Myocyte (in vitro differentiated cells): ENCODE results near the gene CTRB2. TPM values are rescaled to one million over a fixed set of nuclear protein-coding genes. Genes with fewer than 3 reads are reported as not detected.

ENCODE experiments used
- DNase-seq: peaks from one replicate; pipeline ENCODE4 v3.0.0-alpha.2; 2012; ENCODE audit warnings: low read depth
- polyA plus RNA-seq: library from polyadenylated mRNA; unstranded; fragments of >200 nt; gene quantifications from one replicate; pipeline ENCODE4 v1.2.1, GENCODE V29; 2012; ENCODE audit warnings: missing spikeins
- total RNA-seq: library from RNA; depleted of rRNA; stranded (reverse); fragments of >200 nt; gene quantifications from 2 replicates; pipeline ENCODE4 v1.2.3, GENCODE V29; 2014

CTRB2 gene
- 2.3 and 6.1 TPM in 2 replicates for total RNA-seq
- polyA plus RNA-seq, result 2.4 TPM

DNA sequence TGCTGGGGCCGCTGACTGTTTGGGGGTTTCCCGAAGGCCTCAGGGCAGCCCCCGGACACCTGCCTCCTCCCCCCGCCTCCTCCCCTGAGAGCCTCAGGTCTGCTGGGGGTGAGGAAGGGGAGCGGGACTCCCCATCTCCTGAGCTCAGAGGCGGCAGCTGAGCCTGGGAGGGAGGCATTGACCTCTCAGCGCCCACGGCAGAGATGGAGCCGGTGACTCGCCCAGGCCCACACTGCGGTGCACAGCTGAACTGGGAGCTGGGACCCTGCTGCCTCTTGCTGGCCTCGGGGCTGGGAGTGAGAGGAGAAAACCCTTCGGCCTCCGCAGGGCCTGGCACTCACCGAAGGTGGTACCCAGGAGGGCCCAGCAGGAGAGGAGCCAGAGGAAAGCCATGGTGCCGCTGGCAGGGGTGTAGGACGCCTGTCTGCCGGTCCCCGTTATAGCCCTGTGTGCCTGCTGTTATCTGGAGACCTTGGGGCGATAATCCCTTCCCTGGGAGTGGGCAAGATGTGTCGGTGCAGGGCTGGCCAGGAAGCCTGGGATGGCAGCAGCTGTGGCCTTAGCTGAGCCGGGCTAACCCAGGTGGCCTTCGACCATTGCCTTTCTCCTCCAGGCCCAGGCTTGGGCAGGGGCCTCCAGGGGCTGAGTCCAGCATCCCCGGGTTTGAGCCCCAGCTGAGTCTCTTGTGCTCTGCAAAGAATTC, at the start of gene CTRB2:
CTRB2 (minus strand) TSS at position 413 of the 703 bp plus-strand sequence; CDS start at position 393, 20 bp downstream.
- peak; percentile 65 for DNase-seq

DNA sequence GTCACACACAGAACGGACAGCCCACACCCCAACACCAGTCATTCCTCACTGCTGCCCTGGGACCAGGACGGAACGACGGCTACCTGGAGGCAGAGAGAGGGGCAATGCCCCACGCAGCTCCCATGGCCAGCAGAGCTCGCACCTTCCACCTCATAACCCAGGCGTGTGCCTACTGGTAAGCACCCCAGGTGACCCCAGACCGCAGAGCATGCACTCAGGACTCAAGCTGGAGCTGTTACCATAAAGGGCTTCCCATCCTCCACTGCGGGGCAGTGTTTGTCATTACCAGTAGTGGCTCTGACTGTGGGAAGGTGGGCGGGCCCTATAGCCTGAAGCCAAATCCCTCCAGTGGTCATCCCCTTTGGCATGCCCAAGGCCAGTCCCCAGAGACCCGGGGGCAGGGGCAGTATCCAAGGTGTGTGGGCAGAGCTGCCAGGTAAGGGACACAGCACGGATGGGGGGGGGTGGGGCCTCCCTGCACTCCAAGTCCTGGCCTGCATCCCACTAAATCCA, 49.2 kb upstream of the CTRB2 start:
- DNase-seq, result peak; percentile 70

DNA sequence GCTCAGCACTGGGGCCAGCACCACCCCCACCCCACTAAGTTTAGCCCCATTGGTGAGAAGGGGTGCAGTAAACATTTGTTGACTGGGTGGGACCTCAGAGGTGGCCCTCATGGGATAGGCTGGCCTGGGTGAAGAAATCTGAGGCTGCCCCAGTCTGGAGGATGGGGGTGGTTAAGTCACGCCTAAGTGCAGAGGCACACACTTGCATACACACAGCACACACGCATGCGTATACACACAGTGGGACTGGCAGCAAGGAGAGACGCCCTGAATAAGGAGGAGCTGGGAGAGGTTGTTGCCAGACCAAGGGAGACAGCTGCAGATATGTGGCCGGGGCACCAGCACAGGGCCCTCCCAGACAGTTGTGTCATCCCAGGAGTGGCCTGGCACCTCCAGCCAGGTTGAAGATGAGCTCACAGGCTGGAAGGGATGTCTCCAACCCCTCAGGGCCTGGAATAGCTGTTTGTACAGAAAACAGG, 47.4 kb upstream of the CTRB2 start:
- DNase-seq, result peak; percentile 92

DNA sequence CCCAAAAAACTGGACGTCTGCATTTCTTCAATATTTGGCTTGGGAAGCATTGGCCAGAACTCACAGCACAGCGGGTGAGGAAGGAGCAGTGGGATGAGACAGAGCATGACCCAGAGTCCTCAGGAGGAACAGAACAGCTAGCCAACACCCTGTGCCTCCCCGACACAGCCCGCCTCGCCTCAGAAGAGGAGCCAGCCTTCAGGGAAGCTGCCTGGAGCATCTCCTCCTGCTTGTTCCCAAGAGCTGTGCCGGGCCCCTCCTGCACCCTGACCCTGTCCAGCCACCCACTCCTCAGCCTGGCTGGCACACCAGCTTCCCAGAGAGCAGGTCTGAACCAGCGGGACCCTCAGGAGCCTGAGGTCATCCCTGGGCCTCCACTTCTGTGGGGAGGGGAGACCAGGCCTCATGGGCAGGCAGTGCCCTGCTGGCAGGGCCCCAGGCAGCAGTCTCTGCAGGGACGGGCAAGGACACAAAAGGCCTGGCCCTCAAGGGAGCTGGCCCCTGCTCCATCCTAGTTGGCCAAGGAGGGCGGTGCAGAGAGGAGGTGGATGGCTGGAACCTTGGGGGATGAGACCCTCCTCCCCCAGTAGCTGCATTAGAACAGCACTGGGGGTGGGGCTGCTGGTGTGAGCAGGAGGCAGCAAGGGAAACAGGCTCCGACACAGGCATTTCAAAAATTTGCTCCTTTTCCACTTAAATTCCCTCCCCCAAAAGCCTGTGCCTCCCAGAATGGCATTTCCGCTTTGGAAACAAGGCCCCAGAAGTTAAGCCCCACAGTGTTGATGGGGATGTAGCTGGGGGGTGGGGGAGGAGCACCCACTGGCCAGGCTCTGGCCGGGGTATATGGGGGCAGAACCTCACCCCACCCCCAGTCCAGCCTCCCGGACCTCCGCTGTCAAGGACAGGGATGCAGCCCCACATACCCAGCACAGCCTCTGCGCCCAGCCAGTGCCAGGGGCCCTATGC, 46.3 kb upstream of the CTRB2 start:
- no peak for DNase-seq

DNA sequence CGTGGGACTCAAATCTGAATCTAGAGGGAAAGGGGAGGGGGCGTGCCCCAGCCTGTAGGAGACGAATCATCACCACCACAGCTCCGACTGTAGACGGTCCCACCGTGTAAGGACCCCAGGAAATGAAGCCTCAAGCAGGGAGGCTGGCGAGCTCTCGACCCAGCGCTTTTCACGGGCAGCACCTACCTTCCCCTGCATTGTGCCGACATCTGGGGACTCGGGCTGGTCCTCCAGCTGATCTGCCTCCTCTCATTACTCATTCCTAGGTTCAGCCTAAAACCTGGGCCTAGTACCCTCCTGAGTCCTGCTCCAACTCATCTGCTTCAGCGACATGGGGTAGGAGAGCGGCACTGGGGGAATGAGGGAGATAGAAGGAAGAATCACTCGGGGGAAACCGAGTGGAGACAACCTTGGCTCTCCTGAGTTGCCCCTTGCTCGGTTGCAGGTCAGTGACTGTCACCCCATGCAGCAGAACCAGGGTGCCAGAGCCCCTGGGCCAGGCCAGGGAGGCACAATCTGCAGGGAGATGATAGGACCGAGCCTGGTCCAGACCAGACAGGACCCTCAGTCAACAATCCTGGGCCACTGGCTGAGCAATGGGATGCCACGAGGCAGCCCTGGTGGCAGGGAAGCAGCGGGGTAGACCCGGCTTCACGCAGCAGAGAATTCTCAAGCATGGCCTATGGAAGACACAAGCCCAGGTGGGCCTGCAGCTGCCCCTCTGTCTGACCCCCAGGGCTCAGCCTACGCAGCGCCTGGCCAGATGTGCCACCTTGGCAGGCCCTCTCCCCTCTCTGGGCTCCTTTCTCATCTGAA, 45.3 kb upstream of the CTRB2 start:
- no peak for DNase-seq

DNA sequence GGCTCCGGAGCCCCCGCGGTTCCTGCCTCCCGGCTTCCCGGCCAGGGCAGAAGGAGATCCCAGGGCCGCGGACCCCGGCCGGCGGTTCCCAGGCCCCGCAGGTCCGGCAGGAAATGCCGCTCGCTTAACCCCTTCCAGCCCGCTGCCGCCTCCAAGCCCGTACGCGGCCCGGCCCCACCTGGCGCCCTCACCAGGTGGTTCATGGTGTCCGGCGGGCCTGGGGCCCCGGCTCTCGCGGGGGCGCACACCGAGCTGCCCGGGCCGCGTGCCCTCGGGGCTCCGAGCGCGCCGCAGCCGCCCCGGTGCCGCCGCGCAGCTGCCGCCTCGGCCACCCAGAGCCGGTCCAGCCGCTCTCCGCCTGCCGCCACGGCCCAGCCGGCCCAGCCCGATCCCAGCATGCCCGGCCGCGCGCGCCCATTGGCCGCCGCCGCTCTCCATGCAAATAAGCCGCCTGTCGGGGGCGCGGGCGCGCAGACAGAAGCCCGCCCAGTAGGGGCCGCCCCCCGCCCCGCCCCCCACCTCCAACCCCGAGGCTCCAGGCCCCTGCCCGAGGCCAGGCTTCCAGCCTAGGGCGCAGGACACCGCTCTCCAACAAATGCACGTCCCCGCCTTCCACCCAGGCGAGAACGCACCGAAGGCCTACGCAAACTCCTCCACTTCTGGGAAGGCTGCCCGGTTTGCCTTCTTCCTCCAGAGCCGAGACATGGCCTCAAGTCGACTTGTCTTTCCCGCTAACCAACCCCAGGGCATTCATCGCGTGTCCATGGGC, 44.5 kb upstream of the CTRB2 start, which contains the start of gene BCAR1:
BCAR1 (minus strand) TSS at position 345 of the 769 bp plus-strand sequence; CDS start at position 203, 142 bp downstream.
- DNase-seq, result peak; percentile 88

DNA sequence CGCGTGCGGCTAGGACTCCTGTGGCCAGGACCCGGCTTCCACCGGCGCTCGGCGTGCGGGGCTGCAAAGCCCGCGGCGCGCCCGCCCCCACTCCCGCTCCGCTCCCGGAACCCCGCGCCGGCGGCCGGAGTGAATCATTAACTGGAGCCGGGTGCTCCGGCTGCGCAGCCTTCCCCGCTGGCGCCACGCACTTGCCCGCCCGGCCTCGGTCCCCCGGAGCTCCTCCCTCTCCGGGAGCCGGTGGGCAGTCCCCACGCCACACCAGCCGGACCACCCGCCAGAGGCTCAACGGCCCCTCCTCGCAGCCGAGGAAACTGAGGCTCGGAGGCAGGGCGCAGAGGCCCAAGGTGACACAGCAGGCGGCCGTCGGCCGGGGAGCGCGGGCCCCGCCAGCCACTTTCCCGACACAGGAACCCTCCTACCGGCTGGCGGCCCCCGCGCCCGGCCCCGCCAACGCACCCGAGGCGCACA, 43.9 kb upstream of the CTRB2 start:
- DNase-seq, result peak; percentile 52

DNA sequence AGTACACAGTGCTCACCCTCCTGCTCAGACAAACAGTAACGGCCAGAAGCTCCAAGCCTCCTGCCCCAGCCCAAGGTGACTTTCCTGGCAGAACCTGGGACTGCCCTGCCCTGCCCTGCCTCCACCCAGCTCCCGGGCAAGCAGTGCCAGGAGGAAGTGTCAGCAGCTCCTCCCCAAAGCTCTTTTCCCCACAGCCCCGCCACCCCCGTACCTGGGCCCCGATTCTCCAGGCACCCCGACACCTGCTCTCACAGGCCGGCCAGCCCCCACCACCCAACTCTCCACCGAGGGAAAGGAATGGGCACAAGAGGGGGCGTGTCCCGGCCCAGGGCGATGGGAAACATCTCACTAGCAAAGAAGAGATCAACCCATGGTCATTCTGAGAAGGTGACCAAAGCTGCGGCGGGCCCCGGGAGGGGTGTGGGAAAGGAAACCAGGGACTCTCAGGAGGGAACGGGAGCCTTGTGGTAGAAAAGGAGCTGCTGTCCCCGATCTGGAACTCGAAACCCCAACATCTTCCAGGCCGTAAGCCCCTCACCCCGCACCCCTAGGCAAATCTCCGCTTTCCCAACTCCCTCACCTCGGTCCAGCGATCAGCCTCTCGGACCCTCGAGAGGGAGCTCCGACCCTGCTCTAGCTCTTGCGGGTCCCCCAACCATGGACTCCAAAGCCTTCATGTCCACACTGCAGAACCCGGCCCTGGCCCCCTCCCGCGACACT, 43.3 kb upstream of the CTRB2 start:
- no peak for DNase-seq

DNA sequence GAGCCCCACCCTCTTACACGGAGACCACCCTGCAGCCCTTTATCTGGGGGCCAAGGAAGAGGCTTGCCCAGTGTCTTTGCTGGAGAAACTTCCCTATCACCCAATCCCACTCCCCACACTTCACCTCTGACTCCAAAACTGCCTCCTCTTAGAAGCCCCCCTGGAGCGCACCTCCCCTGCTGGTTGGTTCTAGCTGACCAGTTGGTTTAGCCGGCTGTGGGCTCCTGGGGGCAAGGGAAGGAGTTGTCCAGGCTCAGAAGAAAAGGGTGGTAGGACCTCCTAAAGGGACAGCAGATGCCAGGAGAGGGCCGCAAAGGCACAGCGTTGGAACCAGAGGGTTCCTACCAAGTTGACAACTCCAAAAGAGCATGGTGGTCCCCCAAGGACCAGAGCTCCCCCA, 42.5 kb upstream of the CTRB2 start:
- no peak for DNase-seq

DNA sequence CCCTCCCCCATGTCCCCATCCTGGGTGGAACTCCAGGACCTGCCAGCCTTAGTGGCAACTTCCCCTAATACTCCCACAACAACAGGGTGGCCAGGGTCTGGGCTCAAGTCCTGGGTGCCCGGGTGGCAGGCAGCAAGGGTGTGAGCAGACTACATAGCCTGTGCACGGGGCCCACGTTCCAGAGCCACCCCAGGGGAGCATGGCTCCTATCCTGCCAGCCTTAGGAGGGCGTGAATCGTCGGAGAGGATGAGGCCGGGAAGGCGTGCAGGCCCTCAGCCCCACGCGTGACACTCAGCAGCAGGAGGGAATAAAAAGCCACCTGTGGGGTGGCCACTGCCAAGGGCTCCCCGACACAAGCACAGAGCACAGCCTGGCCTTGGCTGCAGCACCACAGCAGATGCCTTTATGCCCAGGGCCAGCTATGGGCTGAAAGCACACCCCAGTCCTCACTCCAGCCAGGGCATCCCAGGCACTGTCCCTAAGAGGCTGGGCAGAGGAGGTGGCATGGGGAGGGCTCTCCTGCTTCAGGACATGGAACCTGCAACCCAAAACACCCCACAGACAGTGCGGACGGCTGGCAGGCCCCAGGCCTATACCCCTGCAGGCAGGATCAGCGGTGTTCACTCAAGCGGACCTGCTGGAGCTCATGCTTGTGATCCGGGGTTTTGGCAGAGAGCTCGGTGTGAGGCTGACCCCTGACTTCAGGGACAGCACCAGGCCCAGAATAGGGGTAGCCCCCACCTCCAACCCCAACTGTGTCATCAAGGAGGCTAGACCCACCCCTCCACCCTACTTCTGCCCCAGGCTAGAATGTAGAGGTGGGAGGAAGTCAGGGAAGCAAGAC, 41.8 kb upstream of the CTRB2 start:
- DNase-seq, result no peak

DNA sequence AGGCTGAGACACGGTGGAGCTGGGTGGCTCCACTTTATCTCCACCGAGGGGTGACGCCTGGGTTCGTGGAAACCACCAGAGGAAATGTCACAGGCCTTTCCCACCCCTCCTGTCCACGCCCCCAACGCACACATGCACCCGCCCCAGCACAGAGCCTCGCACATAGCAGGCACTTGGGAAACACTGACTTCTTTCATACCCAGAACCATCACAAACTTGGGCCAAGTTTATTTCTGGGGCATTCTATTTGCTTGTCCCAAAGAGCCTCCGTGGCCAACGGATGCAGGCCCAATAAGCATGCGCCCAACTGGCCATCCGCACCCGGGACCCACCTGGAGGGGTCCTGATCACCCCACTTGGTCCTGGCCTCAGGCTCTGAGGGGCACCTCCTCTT, 41.2 kb upstream of the CTRB2 start:
- no peak for DNase-seq

DNA sequence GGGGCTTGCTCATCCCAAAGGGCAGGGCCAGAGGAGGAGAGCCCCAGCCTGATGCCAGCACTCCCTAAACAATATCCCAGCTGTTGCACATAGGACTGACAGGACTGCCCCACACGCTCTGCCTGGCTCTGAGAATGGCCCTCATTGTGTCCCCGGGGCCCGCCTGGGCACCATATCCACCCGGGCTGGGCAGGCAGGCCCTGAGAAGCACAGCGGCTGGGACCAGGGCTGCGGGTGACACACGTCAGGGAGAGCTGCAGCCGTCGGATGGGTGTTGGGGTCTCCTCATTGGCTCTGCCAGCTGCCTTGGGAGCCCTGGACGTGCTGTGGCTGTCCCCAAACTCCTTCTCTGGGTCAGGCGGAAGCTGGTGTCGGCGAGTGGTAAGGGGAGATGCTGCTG, 40.3 kb upstream of the CTRB2 start:
- no peak for DNase-seq

DNA sequence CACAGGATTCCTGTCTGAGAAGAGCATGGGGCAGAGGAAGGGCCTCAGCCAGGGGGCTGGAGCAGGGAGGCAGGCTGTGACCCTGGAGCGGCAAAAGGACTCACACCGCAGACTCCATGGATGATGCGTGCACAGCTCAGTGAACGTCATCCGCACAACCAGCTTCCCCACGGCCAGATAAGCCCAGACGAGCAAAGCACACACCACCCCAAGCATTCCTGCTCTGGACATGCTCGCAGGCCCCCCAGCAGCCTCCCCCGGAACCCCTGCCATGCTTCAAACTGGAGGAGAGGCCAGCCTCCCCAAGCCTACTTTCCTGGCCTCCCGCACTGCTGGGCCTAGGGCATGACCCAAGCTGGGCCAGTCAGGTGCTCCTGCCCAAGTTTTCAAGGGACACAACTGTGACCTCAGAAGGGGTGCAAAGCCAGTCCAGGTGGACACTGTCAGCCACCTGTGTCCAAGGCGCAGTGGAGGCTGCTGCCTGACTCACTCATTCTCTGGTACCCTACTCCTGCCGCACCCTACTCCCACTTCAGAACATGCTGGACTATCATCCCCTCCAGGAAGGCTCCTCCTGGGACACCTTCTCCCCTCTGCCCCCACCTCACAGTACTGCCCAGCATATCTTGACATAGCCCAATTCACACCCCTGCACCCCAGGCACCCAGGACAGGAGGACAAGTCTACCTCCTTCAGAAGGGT, 39.7 kb upstream of the CTRB2 start:
- no peak for DNase-seq

DNA sequence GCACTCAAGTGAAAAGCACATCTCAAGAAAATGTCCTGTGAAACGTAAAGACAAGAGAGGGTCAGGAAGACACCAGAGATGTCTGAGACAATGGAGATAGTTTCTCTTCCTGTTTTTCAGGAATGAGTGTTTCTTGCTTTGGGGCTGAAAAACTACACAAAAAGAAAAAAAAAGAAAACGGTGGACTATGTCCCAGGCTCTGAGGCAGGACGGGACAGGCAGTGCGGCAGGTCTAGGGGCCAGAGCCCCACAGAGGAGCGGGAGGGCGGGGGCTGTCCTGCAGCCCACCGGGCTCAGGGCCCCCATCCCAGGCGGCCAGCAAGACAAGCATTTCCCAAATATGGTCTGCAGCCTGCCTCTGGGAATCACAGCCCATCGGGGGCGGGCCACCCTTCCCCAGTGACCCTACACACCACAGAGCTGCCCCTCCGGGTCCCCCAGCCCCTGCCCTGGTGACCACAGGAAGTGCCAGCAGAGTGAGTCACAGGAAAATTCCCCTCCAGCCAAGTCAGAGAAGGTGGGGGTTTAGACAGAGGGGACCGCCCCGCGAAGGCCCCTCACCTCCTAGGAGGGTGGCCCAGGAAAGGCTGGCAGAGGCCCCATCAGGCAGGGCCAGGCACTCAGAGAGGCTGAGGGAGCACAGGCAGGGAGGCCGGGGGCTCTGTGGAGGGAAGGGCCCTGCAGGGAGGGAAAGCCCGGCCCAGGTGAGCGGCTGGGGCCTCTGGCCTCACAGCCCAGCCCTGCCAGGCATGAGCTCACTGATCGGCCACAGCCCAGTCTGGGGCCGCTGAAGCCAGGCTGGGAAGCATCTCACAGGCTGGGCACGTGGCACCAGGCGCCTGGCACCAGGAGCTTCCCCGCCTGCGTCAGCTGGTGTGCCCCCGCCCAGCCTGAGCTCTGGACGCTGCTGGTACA, 38.1 kb upstream of the CTRB2 start:
- DNase-seq, result peak; percentile 98

DNA sequence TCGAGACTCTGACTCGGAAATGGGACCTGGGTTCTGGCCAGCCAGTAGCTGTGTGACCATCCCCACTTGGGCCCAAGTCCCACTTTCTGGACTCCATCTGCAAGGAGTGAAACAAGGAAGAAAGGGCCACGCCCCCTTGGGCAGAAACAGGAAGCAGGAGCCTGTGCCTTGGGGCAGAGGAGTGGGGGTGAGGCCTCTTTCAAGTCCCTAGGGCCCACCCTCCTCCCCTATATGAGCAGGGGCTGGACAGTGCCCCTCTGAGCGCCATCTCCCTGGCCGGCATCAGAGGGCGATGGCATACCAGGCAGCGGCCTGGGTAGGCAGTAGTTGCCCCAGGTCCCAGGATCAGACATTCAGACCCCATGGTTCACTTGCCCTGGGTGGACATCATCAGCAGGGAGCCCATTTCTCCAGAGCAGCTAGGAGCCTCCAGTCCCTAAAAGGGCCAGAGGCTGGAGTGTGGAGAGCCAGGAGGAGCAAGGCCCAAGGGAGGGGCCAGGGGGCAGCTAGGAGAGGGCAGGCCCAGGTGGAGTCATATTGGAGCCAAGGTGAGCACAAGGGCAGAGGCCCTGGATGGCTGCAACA, 37.4 kb upstream of the CTRB2 start:
- DNase-seq, result no peak

DNA sequence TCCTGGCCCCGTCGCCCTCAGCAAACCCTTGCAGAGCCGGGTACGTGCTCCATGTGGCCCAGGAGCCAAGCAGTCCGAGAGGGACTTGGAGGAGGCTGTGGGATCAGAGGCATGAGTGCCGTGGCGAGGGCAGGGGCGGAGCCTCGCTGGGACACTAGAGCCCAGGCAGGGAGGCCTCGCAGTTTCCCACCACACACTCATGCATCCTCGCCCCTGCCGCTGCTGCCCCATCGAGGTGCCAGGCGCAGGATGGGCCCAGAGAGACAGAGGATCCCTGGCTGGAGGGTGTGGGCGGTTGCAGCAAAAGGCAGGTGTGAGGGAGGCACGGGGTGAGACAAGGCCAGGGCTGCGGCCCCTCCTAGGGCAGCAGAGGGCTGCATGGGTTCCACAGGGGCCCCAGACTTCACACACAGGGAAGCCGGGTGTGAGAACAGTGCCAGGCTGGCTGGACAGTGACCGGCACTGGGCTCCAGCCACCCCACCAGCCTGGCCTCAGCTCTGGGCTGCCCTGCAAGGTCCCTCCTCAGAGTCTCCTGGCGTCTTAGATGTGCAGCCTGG, 36.8 kb upstream of the CTRB2 start:
- no peak for DNase-seq
